ENCODE results near the gene CMYA5.

The CMYA5 gene

GRCh38 chr5:79811081-79811480 is 121.4 kb downstream of the CMYA5 start:
- Histone ChIP-seq H3K4me1 (peaks cover 0 to 6% (median 4%) of the 10 kb centered on the region in 10 experiments; a peak in 8 of 20 replicates), H3K4me3 (no peak overlapping the region), H3K9ac (no peak overlapping the region), H3K27ac (no peak overlapping the region), H3K9me3 (replicated peaks in 1 of 11) (0 out of 22 replicates have a peak, but pooled peaks cover 0 to 2% (median 0%) of the 10 kb centered on the region in 11 experiments), H3K27me3 (no peaks in the 10 kb centered on the region), H4K20me1 (no peaks in the 10 kb centered on the region), H3K36me3 (no peaks in the 10 kb centered on the region), H3K4me2 (no peak overlapping the region)
- TF ChIP-seq Cebpa-rat (IDR thresholded peaks at IDR 0.05) = no peak

GRCh38 chr5:79811904-79812303 is 122.3 kb downstream of the CMYA5 start:
- H3K9me3 ChIP-seq (replicated peaks in 1 of 11) = 0 out of 22 replicates have a peak, but pooled peaks cover 0 to 2% (median 0%) of the 10 kb centered on the region in 11 experiments
- H3K27me3 ChIP-seq = no peaks in the 10 kb centered on the region
- no peak overlapping the region for H3K9ac ChIP-seq
- no peaks in the 10 kb centered on the region for H4K20me1 ChIP-seq
- no peak overlapping the region for H3K27ac ChIP-seq
- no peak overlapping the region for H3K4me2 ChIP-seq
- no peak for TF ChIP-seq Cebpa-rat (IDR thresholded peaks at IDR 0.05)
- no peaks in the 10 kb centered on the region for H3K4me1 ChIP-seq
- H3K4me3 ChIP-seq = no peak overlapping the region
- no peaks in the 10 kb centered on the region for H3K36me3 ChIP-seq

- Histone ChIP-seq H3K27ac (no peak overlapping the region), H3K9ac (no peak overlapping the region), H3K4me2 (no peak overlapping the region), H3K4me3 (no peak overlapping the region), H3K9me3 (replicated peaks in 1 of 11) (peaks cover 5 to 17% (median 14%) of the 10 kb centered on the region in 11 experiments; a peak in 17 of 22 replicates), H3K4me1 (no peaks in the 10 kb centered on the region), H3K27me3 (no peaks in the 10 kb centered on the region), H3K36me3 (no peaks in the 10 kb centered on the region), H4K20me1 (no peaks in the 10 kb centered on the region)
- TF ChIP-seq Cebpa-rat (IDR thresholded peaks at IDR 0.05) = no peak
Observed at GRCh38 chr5:79814699-79815098, 125.1 kb downstream of the CMYA5 start.

DNA sequence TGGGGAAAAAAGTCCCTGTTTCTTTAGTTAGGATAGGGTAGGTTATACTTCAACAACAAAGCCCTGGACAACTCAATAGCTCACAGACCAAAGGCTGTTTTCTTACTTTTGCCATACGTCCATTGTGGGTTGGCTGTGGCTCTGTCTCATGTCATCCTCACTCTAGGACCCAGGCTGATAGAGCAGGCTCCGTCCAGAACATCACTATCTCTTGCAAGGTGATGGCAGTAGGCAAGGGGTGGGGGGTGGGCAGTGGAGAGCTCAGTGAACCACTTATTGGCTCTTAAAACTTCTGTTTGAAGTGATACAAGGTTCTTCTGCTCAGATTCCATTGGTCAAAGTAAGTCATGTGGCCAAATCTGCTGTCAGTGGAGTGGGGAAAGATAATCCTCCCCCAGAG is 126.4 kb downstream of the CMYA5 start:
- Histone ChIP-seq H3K9ac (no peak overlapping the region), H3K4me1 (no peaks in the 10 kb centered on the region), H3K36me3 (no peaks in the 10 kb centered on the region), H3K4me2 (no peak overlapping the region), H3K9me3 (replicated peaks in 1 of 11) (peaks cover 5 to 20% (median 14%) of the 10 kb centered on the region in 11 experiments; a peak in 17 of 22 replicates), H3K27me3 (no peaks in the 10 kb centered on the region), H4K20me1 (no peaks in the 10 kb centered on the region), H3K27ac (no peak overlapping the region), H3K4me3 (no peak overlapping the region)
- no peak for TF ChIP-seq Cebpa-rat (IDR thresholded peaks at IDR 0.05)

DNA sequence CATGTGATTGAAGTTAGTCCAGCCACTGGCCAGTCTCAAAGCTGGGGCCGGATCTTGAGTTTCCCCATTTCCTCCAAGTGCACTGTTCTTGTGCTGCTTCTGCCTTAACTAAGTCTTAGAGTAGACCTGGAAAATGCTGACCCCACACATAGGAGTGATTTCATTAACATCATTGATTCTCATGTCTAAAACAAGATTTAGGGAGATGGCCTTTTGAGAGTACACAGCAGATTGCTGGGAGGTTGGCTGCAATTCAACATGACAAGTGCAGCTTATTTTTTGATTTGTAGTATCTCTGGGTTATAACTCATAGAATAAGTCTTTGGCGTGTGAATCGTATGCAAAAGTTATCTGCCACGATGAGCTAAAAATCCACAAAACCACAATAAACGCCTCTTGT is 131.0 kb downstream of the CMYA5 start:
- Histone ChIP-seq H3K9ac (no peak overlapping the region), H3K27me3 (no peaks in the 10 kb centered on the region), H3K27ac (no peak overlapping the region), H3K4me2 (no peak overlapping the region), H3K36me3 (no peaks in the 10 kb centered on the region), H4K20me1 (no peaks in the 10 kb centered on the region), H3K4me3 (no peak overlapping the region), H3K9me3 (replicated peaks in 1 of 11) (peaks cover 5 to 20% (median 15%) of the 10 kb centered on the region in 11 experiments; a peak in 17 of 22 replicates), H3K4me1 (no peaks in the 10 kb centered on the region)
- TF ChIP-seq Cebpa-rat (IDR thresholded peaks at IDR 0.05) = no peak

- H3K9ac ChIP-seq = no peak overlapping the region
- H4K20me1 ChIP-seq = no peaks in the 10 kb centered on the region
- peaks cover 0 to 6% (median 0%) of the 10 kb centered on the region in 11 experiments; a peak in 4 of 22 replicates for H3K9me3 ChIP-seq (replicated peaks in 1 of 11)
- H3K36me3 ChIP-seq = no peaks in the 10 kb centered on the region
- no peak overlapping the region for H3K27ac ChIP-seq
- no peak overlapping the region for H3K4me2 ChIP-seq
- H3K4me1 ChIP-seq = no peaks in the 10 kb centered on the region
- TF ChIP-seq Cebpa-rat (IDR thresholded peaks at IDR 0.05) = no peak
- H3K4me3 ChIP-seq = no peak overlapping the region
- H3K27me3 ChIP-seq = no peaks in the 10 kb centered on the region
Observed at GRCh38 chr5:79824444-79824843, 134.8 kb downstream of the CMYA5 start.

DNA sequence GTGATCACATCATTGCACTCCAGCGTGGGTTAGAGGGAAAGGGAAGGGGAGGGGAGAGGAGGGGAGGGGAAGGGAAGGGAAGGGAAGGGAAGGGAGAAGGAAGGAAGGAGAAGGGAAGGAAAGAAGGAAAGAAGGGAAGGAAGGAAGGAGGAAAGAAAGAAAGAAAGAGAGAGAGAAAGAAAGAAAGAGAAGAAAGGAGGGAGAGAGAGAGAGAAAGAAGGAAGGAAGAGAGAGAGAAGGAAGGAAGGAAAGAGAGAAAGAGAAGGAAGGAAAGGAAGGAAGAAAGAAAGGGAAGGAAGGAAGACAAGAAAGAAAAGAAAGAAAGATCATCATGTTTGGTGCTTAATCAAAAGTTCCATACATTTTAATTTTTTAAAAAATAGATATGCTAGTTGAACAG is 136.2 kb downstream of the CMYA5 start:
- Histone ChIP-seq H4K20me1 (no peaks in the 10 kb centered on the region), H3K4me1 (no peaks in the 10 kb centered on the region)

GRCh38 chr5:79827159-79827629 is 137.6 kb downstream of the CMYA5 start:
- peaks cover 0 to 8% (median 0%) of the 10 kb centered on the region in 10 experiments; a peak in 3 of 20 replicates for H3K4me1 ChIP-seq
- H3K4me3 ChIP-seq = no peak overlapping the region
- H4K20me1 ChIP-seq = no peaks in the 10 kb centered on the region
- H3K4me2 ChIP-seq = no peak overlapping the region
- no peaks in the 10 kb centered on the region for H3K27me3 ChIP-seq
- no peak for TF ChIP-seq Cebpa-rat (IDR thresholded peaks at IDR 0.05)
- no peak overlapping the region for H3K9ac ChIP-seq
- no peaks in the 10 kb centered on the region for H3K9me3 ChIP-seq (replicated peaks in 1 of 11)
- no peak overlapping the region for H3K27ac ChIP-seq
- no peaks in the 10 kb centered on the region for H3K36me3 ChIP-seq

More for the DNA sequence above, 136.2 kb downstream of the CMYA5 start:
- Histone ChIP-seq H3K27me3 (no peaks in the 10 kb centered on the region), H3K36me3 (no peaks in the 10 kb centered on the region), H3K27ac (no peak overlapping the region), H3K9me3 (replicated peaks in 1 of 11) (0 out of 22 replicates have a peak, but pooled peaks cover 0 to 3% (median 0%) of the 10 kb centered on the region in 11 experiments), H3K4me3 (no peak overlapping the region), H3K9ac (no peak overlapping the region), H3K4me2 (no peak overlapping the region)
- no peak for TF ChIP-seq Cebpa-rat (IDR thresholded peaks at IDR 0.05)

DNA sequence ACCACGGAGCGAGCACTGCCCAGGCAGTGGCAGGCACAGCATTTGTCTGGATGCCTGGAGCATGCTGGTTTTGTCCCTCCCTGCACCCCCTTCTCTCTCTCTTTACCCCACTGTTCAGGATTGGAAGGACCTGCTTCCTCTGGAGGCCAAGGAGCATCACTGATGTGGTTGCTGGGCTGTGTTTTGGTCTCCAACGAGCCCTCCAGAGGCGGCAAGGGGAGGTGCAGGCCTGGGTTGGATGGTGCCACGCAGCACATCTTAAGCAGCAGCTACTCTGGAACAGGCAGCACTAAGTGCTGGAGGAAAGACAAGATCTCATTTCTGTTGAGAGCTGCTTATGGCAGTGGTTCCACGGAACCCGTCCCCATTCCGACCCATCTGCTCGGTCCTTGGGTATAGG is 139.6 kb downstream of the CMYA5 start:
- Histone ChIP-seq H3K4me1 (peaks cover 0 to 8% (median 0%) of the 10 kb centered on the region in 10 experiments; a peak in 3 of 20 replicates), H3K9ac (no peak overlapping the region), H3K27me3 (no peaks in the 10 kb centered on the region), H3K36me3 (no peaks in the 10 kb centered on the region), H3K4me2 (no peak overlapping the region), H3K27ac (no peak overlapping the region), H4K20me1 (no peaks in the 10 kb centered on the region), H3K9me3 (replicated peaks in 1 of 11) (no peaks in the 10 kb centered on the region), H3K4me3 (no peak overlapping the region)
- no peak for TF ChIP-seq Cebpa-rat (IDR thresholded peaks at IDR 0.05)
